ENCODE results near the gene DNER.

DNER gene

DNA sequence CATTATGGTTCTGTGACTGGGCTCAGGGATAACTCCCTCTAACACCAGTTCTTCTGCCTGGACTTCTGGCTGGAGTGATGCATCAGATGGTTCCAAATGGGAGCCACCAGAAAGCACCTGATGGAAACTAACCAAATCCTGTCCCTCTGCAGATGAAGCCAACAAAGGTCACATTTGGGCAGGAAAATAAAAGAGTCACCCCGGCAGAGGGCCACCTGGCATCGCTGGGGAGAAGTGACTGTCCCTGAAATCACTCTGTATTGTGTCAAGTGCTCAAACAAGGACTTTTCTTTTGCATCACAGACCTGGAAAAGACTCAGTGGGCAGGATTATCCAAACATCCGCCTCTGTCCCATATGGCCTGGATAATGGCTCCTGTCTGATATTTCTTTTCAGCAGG lies 47.5 kb downstream of the DNER start:
- DNase-seq, result no peak

DNA sequence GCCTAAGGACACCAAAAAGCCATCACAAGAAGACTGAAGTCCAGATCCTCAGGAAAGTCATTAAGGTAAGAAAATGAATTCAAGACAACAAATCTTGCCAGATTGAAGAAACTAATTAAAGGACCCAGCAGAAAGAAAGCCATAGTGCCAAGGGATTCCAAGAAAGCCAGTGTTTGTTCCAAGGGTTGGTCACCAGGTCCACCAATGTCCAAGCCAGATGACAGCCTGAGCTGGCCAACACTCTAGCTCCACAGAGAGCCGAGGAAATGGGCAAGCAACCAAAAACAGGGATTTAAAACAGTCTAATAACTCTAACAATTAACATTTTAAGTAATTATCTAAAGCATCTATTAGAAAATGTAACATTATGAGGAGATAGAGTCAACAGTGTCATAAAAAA lies 49.2 kb downstream of the DNER start:
- DNase-seq, result no peak

DNA sequence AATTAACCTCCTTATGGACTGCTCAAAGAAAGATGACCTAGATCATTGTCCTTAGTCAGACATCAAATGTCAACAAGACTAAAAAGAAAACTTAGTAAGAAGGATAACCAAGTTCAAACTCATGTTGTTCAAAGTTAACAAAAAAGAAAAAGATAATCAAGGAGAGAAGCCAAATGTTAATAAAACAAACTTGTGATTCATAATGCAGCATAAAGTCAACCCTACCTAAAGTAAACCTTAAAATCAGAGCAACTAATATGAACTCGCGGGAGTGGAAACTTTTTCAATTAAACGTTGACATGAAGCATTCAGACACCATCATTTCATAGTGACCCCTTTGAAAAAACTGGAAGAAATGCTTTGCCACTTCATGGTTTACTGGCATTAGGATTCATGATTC lies 52.9 kb downstream of the DNER start:
- DNase-seq, result no peak

DNA sequence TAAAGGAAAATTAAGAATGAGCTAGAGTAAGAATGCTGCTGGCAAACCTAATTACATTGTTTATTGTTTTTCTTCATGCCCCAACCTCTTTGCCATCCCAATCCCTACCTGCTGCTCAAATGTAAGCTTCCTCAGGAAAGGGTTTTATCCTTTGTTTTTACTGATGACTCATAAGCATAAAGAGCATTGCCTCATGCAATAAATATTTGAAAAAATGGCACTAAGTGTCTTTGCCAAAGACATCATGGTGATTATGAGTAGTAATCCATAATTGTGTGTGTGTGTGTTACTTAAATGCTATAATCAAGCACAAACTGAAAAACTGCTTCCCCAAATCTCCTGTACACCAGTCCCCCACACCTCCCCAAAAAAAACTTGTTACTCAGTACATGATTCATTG lies 53.4 kb downstream of the DNER start:
- DNase-seq, result no peak

DNA sequence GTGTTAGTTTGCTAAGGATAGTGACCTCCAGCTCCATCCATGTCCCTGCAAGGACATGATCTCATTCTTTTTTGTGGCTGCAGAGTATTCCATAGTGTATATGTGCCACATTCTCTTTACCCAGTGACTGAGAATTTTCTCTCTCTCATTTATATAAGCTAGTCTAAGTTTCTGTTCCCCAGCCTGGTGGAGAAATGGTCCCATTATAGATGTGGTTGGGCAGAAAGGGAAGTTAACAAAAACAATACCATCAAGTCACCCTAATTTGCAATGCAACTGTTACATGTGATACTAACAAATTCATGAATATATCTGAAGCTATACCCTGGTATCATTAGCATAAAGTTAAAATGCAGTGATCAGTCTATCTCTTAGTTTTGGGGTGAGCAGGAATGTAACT lies 54.0 kb downstream of the DNER start:
- no peak for DNase-seq

DNA sequence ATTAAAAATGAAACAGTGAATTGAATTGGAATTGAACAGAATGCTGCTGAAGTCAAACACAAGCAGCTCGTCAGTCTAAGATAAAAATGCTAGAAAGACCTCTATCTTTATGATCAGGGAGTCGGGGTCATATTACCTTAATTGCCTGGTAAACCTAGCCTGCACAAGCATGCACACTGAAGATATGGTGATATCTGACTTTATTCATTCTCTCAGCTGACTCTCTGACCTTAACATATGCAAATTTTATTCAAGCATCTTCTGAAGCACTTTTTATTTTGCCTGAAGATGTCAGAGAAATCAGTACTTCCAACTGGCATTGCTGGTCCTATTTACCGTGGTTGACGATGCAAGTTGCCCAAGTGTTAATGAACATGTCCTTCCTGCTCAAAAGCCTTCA lies 56.4 kb downstream of the DNER start:
- DNase-seq, result no peak

DNA sequence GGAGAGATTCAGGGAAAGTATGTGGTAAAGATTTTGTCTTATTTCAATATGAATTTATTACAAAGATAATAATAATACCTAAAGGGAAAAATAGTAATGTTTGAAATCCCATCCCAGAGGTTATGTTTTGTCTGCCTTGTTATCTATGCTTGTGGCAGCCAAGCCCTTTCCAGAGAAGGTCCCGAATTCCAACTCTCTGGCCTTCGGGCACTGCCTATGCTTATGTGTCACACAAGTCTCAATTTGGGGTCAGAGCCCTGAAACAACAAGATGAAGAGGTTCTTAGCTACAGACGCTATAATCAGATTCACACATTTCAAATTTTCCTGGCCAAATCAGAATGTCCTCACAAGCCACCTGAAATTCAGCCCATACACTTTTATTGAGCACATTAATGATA lies 59.9 kb downstream of the DNER start:
- DNase-seq, result no peak

DNA sequence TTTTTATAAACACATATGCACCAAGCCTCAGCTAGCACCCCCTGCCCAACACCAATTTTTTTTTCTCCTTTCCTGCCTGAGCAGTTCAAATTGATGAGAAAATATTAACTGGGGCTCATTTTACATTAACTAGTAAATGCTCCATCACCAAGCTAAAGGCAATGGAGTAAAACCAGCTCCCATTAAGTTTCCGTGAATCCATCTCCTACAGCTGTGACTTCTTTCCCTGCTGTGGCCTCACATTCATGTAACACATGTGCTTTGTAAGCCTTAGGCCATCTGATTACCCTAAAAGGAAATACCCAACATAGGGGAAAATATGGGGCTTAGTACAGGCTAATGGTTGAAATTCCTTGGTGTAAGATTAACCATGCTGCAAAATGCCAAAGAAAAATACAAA lies 60.8 kb downstream of the DNER start:
- no peak for DNase-seq

DNA sequence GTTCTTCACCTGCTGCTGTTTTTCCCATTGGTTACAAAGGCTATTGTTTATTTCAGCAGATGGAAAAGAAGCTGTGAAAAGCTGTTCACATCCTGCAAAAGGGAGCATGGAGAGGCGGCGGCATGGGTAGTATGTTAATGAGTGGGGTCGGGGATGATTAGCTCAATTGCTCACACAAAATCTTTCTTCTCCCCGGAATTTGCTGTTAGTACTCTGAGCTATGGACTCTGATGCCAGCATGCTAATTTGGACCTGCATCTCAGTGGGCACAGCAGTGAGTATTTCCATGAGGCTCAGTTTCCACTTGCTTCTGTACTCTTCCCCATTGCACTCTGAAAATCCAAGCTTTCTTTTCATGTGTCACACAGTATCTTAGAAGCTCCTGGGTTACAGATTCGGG lies 61.6 kb downstream of the DNER start:
- no peak for DNase-seq

DNA sequence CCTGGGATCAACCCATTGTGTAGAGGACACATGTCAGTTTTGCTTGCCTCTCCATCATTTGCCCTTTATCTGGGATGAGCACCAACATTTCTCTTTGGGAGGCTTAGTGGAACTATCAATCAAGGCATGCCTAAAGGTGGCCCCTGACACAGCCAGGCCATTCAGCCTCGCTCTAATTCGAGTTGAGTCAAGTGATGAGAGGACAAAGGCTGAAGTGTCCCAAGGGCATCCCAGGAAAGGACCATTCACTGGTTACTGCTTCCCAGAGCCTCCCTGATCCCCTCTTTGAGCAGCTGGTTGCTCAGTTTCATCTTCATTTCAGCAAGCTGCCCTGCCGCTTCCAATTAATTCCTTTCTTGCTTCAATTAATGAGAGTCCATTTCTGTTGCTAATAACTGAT lies 63.5 kb downstream of the DNER start:
- no peak for DNase-seq

DNA sequence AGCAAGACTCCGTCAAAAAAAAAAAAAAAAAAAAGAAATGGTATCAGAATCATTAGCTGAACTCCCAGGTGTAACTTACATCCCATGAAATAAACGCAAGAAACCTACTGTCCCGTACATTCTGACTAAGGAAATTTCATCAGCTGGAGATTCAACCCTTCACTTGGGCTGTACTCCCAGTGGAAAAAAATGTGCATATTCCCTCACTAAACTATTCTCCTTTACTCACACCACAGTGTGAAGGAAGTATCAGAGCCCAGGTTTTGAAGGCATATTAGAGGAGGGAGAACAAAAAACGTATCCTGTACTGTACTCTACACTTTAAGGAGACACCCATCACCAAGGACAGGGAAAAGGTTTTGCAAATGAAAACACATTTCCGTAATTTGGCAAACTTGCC lies 64.3 kb downstream of the DNER start:
- no peak for DNase-seq

DNA sequence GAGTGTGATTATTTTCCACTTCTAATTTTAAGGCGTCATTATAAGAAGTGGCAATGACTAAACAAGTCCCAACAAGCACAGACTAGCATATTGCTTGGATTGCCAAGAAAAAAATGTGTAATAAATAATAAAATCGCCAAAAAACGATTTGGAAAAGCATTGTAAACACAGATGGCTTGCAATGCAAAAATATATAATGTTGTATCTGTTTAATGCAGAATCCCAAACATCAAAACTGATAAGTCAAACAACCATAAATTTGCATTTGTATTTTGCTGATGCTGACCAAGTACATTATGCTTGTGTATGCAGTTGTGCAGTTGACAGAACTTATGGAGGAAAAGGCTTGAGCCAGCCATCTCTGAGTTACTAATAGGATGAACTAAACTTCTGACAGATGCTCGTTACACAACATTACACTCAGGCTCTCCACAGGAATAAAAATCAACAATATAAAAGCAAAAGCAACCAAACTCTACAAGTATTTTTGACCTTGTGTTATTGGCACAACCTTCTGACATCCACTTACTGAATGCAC lies 68.1 kb downstream of the DNER start:
- no peak for DNase-seq

DNA sequence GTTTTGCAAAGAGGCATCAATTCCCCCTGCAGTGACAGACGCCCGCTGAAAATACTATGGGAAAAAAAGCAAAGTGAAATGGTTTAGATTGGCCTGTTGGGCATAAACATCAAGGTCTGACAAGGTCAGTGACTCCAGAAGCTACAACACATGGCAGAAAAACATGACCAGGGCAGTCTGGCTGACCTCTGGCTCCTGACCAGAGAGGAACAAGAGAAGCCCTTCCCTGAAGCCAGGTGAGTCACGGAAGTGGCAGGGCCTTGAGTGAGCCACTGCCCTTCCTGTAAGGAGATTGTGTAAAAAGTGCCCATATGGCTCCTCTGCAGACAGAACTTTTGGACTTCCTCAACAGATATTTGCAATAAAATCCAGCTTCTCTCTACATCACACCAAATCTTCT lies 72.0 kb downstream of the DNER start:
- no peak for DNase-seq

DNA sequence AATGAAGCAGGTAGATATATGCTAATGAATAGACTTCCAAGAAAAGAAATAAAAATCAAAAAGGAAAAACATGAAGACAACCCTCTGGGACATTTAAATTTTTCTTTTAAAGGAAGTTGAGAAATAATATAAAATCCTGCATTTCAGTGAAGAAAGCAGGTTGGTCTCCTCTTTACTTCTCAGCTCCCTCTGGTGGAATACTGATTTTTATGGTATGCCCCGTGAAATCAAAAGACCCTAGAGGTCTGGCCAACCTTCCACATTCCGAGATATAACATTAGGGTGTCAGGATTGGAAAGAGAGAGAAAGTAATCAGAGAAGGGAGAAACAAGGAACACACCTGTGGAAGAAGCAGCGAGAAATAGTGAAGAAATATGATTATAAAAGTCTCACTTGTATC lies 72.7 kb downstream of the DNER start:
- DNase-seq, result no peak

DNA sequence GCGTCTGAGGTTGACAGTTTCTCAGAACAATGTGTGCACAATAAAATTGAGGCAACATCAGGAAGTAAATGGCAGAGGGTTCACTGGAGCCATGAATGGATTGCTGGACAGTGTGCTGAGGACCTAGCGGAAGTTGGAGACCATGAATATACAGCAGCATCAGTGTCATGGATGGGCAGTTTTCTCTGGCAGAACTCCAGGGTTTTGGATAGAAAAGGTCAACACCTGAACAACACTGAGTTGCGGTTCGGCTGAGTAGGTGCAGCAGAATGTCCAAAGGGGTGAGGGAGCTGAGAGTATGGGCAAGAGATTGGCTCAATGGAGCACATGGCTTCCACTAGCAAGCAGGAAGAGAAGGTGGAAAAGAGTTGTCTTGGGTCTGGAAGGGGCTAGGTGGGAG lies 73.7 kb downstream of the DNER start:
- no peak for DNase-seq

DNA sequence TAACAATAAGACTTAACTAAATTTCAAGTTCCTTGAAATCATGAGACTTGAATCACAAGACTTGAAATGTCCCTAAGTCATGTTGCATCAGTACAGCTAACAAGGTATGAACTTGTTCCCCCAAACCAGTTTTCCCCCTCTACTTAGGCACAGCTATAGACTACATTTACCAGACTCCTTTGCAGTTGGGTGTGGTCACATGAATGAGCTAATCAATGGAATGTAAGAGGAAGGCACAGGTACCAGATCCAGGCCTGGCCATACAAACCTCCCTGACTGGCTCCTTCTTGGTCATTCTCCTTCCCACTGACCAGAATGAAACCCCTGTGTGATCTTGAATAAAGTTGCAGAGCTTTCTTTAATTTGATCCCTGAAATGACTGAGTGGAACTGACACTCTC lies 77.8 kb downstream of the DNER start:
- DNase-seq, result no peak

DNA sequence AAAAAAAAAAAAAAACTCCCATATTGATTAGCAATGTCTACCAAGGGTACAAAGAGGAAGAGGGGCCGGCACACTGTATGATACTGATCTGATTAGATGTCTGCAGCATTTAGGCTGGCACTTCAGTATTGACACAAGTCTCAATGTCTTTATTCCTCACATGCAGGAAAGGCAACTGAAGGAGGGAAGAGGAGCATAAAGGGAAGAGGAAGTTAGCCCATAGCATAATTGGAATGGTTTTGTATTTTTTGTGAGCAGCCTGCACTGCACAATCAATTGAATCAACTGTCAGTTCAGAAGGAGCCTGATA lies 79.0 kb downstream of the DNER start:
- DNase-seq, result no peak

DNA sequence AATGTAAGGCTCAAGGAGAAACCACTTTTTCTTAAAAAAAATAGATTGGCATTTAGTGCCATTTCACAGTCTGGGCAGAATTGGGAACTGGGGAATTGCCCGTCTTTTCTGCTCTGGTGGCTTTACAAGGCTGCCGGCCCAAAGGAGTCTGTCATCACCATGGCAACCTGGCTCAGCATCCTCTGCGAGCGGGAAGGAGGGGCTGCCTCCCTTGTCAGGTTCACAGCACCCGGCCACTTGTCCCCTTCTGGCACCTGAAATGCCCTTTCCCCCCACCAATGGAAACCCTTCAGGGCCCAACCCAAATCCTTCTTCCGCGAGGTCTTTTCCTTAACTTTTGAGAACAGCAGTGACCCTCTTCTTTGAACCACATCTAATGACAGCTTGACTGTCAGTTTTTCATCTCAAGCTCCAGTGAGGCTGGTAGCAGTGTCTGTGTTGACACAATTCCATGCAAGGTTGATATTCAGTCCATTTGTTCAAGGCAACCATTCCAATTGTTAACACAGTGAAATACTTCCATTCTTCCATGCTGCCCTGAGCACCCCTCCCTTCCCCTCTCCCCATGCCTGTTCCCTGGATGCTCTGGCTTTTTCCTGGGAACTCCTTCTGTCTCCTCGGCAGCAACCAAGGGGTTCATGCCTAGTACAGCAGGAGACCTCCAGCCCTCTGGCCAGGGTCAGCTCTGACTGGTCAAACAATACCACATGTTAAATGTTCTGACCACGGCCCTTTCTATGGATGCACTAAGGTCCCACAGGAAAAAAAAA lies 79.6 kb downstream of the DNER start:
- DNase-seq, result no peak

DNA sequence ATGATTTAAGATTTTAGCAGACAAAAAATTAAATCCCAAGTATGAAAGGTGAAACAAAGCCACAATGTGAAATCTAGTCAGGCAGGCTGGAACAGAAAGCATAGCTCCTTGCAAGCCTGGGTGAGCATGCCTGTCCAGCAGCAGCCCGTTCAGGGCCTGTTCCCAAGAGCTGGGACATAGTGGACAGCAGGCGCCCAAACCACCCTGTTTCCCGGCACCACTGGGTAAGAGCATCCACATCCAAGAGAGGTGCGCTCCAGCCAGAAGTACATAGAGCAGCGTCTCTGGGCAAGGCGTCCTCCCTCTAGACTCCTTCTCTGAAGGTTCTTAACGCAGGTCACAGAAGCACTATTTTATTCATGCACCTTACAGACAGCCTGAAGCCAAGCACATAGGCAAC lies 80.8 kb downstream of the DNER start:
- no peak for DNase-seq

DNA sequence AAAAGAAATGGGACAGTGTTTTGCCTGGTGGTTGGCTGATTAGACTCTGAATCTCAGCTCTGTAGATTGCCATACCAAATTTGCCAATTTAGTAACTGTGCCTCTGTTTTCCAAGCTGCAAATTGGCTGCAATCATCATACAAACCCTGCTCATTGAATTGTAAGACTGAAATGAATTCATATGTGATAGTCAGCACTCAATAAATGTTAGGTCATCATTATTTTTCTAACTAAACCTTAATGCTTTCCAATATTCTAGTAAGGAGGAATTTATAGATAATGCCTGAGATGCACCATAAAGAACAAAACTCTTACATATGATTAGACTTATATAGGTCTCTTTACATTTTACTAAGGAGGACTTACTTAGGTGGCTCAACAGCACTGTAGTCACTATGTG lies 85.3 kb downstream of the DNER start:
- DNase-seq, result no peak

DNA sequence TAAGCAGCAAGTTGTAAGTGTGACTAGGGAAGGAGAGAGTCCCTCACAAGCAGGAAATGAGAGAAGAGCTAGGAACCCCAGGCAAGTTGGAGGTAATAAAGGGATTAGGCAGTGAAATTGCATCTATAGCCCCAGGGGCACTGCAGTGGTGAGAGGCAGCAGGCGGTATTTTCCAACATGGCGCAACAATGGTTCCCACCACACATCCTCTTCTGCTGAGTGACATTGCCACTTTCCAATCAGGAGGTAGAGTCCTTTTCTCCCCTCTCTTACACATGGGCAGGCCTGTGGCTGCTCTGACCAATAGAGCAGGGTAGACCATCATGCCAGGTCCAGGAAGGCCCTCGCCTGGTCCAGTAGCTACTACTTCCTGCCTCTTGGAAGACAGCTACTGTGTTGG lies 86.6 kb downstream of the DNER start:
- DNase-seq, result no peak

DNA sequence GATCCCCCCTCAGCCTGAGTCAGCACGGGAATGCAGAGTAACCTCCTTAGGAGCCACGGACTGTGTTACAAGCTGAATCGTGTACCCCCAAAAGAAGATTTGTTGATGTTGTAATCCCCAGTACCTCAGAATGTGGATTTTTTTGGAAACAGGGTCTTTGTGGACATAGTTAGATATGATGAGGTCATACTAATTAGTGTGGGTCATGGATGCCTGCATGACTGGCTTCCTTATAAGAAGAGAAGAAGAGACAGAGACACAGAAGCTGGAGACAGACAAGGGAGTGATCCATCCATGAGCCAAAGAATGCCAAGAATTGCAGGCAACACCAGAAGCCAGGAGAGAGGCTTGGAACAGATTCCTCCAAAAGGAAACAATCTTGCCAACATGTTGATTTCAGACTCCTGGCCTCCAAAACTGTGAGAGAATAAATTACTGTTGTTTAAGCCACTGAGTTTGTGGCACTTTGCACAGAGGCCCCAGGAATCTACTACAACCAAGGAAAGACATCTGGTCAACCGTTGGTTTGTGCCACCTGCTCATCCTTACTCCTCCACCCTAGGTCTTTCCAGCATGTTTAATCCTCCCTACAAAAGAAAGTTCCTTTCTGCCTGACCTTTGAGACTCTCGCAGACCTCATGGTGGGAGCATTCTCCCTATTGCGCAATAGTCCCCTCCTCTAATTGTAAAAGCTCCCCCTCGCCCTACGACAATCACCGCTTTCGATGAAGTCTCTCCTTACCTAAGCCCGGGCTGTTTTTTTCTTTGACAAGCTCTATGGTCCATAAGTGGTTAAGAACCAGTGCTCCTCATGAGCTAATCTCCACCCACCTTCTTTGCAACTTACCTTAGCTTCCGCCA lies 91.6 kb downstream of the DNER start:
- no peak for DNase-seq

DNA sequence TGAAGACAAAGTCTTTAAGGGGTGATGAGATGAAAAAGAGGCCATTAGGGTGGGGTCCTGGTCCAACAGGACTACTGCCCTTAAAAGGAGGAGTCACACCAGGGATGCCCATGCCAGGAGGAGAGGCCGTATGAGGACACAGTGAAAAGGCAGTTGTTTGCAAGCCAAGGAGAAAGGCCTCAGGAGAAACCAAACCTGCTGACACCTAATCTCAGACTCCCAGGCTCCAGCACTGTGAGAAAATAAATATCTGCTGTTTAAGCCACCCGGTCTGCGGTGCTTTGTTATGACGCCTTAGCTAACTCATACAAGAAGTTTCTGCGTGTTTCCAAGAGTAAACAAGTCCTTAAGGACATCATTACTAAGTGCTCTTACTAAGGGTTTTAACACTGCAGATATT lies 93.6 kb downstream of the DNER start:
- no peak for DNase-seq

DNA sequence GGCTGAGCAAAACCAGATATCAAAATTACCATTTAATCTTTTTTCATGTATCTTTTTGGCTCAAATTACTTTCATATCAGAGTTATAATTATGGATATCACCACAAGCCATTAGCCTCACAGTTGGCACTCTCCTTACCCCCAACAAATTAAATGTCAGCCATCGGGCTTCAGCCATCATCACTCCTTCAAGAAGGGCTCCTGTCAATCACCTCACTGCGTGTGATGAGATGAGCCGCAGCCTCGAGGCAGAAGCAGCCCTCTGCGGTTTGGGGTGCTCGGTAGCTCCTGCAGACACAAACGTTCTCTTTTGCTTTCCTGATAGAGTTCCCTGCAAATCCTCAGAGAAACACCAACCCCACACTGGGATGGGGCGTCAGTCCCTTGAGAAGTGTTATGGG lies 94.1 kb downstream of the DNER start:
- DNase-seq, result no peak

DNA sequence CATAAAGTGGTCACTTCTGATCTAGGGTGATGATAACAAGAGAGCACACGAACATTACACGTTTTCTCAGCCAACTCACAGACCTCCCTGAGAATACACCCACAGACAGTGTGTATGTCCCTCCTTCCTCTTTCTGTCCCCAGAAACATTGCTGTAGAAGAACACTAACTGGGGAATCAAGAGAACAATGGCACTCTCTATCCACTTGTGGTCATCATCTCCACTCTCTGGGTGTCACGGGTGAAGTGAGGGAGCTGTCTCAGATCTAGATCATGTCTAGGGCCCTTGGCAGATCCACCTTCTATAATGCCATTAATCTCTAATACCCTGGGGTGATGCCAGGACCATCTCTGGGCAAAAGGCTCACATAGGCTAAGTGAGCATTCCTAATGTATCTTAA lies 97.9 kb downstream of the DNER start:
- no peak for DNase-seq

Data from NCI-H446 treated with DMSO at 0.1 percent for 48 hours (cell line).